HEK293T (cell line): Measurements from ENCODE around the gene DES.

Experiments
- CTCF ChIA-PET: fragments of 350-600 bp; formaldehyde crosslinking; extraction: SDS; loops from one replicate; lab custom pipeline; 2021; ENCODE audit warnings: antibody characterized with exemption, inconsistent platforms; lab: Yijun Ruan, JAX
- POLR2A ChIA-PET: fragments of 350-600 bp; formaldehyde crosslinking; extraction: SDS; loops from one replicate; lab custom pipeline; 2020; ENCODE audit warnings: antibody characterized with exemption, inconsistent platforms; lab: Yijun Ruan, JAX
- DNase-seq: peaks from one replicate; pipeline ENCODE4 v3.0.0; 2012; ENCODE audit warnings: mixed read lengths; ENCODE audit errors: extremely low spot score
- ARNT ChIP-seq: fragments of 450-650 bp; IDR thresholded peaks from 2 replicates; pipeline ENCODE4 v1.6.1; 2017; ENCODE audit warnings: mild to moderate bottlenecking
- BHLHE40 ChIP-seq: fragments of 450-650 bp; IDR thresholded peaks from 2 replicates; pipeline ENCODE4 v1.6.1; 2016; ENCODE audit warnings: mild to moderate bottlenecking, moderate library complexity, borderline replicate concordance
- CTBP1 ChIP-seq: fragments of 450-650 bp; IDR thresholded peaks from 2 replicates; pipeline ENCODE4 v1.6.1; 2016; ENCODE audit warnings: borderline replicate concordance
- ELF4 ChIP-seq: fragments of 450-650 bp; IDR thresholded peaks from 2 replicates; pipeline ENCODE4 v1.6.1; 2017; ENCODE audit warnings: antibody characterized with exemption
- FOXA1 ChIP-seq: fragments of 450-650 bp; IDR thresholded peaks from 2 replicates; pipeline ENCODE4 v1.6.1; 2016; ENCODE audit warnings: mild to moderate bottlenecking
- FOXK2 ChIP-seq: fragments of 450-650 bp; IDR thresholded peaks from 2 replicates; pipeline ENCODE4 v1.6.1; 2016; ENCODE audit warnings: mild to moderate bottlenecking
- FOXM1 ChIP-seq: fragments of 450-650 bp; IDR thresholded peaks from 2 replicates; pipeline ENCODE4 v1.6.1; 2017; ENCODE audit warnings: mild to moderate bottlenecking, borderline replicate concordance
- HDGF ChIP-seq: fragments of 450-650 bp; IDR thresholded peaks from 2 replicates; pipeline ENCODE4 v1.6.1; 2017; ENCODE audit warnings: antibody characterized with exemption, borderline replicate concordance
- L3MBTL2 ChIP-seq: fragments of 450-650 bp; conservative IDR thresholded peaks from 2 replicates; pipeline ENCODE4 v1.6.1; 2016; ENCODE audit warnings: mild to moderate bottlenecking
- LEF1 ChIP-seq: fragments of 450-650 bp; IDR thresholded peaks from 2 replicates; pipeline ENCODE4 v1.6.1; 2017; ENCODE audit warnings: mild to moderate bottlenecking, borderline replicate concordance
- NFRKB ChIP-seq: fragments of 450-650 bp; IDR thresholded peaks from 2 replicates; pipeline ENCODE4 v1.6.1; 2016; ENCODE audit warnings: mild to moderate bottlenecking, moderate library complexity
- SP1 ChIP-seq: fragments of 450-650 bp; IDR thresholded peaks from 2 replicates; pipeline ENCODE4 v1.6.1; 2017
- SUZ12 ChIP-seq: fragments of 450-650 bp; IDR thresholded peaks from 2 replicates; pipeline ENCODE4 v1.6.1; 2016; ENCODE audit warnings: mild to moderate bottlenecking
- TARDBP ChIP-seq: fragments of 450-650 bp; IDR thresholded peaks from 2 replicates; pipeline ENCODE4 v1.6.1; 2016
- ZNF384 ChIP-seq: fragments of 450-650 bp; IDR thresholded peaks from 2 replicates; pipeline ENCODE4 v1.6.1; 2016
- TF ChIP-seq, protein P1 (sequence below): fragments of 450-650 bp; IDR thresholded peaks from 2 replicates; pipeline ENCODE4 v1.6.1; 2016

Gene DES

DNA sequence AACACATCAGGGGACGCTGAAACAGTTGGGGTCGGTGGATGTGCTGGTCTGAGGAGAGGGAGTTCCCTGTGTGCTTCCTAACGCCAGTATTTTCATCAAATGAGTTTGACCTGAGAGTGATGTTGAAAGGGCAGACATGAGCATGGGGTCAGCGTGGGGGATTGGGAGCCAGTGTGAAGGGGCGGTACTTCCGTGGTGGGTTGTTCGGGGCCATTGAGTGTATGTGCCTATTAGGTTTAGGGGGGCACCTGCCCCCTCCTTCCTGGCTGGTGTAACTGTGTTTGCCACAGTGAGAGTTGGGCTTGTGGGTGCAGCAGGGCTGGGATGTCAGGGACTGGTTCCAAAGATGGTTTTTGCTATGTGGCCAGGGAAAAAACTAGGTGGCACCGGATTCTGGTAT is 40.8 kb downstream of the DES start:
- TF ChIP-seq L3MBTL2 (no peak), BHLHE40 (no peak), FOXK2 (no peak), HDGF (no peak), LEF1 (no peak), TARDBP (no peak), SP1 (no peak), NFRKB (no peak), CTBP1 (no peak), FOXM1 (no peak), ELF4 (no peak), SUZ12 (no peak), ARNT (no peak), ZNF384 (no peak)
- TF ChIP-seq, protein P1, sequence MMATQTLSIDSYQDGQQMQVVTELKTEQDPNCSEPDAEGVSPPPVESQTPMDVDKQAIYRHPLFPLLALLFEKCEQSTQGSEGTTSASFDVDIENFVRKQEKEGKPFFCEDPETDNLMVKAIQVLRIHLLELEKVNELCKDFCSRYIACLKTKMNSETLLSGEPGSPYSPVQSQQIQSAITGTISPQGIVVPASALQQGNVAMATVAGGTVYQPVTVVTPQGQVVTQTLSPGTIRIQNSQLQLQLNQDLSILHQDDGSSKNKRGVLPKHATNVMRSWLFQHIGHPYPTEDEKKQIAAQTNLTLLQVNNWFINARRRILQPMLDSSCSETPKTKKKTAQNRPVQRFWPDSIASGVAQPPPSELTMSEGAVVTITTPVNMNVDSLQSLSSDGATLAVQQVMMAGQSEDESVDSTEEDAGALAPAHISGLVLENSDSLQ: no peak
- DNase-seq: no peak
- ChIA-PET POLR2A (no interaction called here), CTCF (interaction anchor here (0.7 to 1.5 kb wide), 10 partner anchors 10 to 71 kb away, joined by 3 to 13 read pairs (median 4); no protein-coding TSS in a partner anchor)

DNA sequence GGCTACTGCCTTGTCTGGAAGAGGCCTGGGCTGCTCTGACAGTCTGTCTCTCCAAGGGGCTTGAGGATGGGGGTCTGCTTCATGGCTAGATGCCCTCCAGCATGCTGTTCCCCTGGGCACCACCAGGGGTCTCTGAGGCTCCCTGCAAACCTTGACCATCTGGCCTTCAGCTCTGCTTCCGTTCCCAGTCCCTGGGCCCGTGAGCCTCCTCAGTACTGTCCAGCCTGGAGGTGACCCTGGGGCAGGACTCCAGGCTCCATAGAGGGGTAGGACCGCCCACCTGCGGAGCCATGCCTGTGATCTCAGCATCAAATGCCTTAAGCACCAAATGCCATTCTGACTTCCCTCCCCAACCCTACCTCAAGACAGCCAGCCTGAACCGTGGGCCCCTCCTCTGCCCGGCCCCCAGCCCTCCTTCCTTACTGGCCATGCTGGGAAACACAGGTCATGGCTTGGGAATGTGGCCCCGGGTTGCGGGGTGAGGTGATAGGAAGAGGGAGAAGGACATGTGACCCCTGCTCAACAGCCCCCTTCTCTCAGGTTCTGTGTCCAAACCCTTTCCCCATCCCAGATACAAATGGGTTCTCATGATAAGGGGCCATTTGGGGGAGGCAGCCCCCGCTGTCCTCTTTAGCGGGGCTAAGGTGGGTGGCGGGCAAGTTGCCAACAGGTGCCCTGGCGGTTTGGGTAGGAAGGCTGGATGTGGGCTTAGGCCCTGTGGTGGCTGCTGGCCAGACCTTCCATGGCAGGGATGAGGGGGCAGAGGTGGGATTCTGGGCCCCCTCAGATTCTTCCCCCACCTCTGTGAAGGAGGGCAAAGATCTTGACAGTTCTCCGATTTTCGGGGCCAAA is 41.5 kb downstream of the DES start:
- POLR2A ChIA-PET: no interaction called here
- no peak for TF ChIP-seq SP1
- no peak for TF ChIP-seq FOXA1
- TF ChIP-seq BHLHE40: no peak
- TF ChIP-seq TARDBP: no peak
- no peak for TF ChIP-seq FOXM1
- no peak for TF ChIP-seq SUZ12
- no peak for TF ChIP-seq ELF4
- no peak for TF ChIP-seq HDGF
- no peak for TF ChIP-seq CTBP1
- TF ChIP-seq LEF1: no peak
- TF ChIP-seq, protein P1: no peak
- TF ChIP-seq ZNF384: no peak
- TF ChIP-seq L3MBTL2: no peak
- TF ChIP-seq FOXK2: no peak
- no peak for TF ChIP-seq ARNT
- no peak for TF ChIP-seq NFRKB
- DNase-seq: peak; percentile 86
- CTCF ChIA-PET: interaction anchor here (0.6 to 1.5 kb wide), 12 partner anchors 10 to 70 kb away, joined by 3 to 13 read pairs (median 4); no protein-coding TSS in a partner anchor

DNA sequence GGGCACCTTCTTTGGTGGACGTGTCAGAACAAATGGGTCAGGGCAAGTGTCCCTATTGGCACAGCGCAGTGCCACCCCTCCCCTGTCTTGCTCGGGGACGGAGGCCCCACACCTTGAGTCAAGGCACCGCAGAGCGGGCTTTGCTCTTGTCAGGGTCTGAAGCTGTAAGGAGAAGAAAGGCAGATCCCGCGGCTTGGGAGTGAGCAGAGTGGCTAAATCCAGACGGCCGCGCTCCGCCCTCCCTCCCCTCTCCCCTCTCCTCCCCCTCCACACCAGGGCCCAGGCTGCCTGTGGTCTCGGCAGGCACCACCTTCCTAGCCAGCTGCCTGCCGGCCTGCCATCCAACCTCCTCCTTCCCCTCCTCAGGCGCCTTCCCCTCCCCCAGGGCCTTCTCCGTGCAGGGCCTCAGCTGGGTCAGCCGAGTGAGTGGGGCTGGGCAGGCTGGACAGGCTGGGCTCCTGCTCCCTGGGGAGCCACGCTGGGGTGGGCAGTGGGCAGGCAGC is 42.3 kb downstream of the DES start:
- DNase-seq: no peak
- ChIA-PET POLR2A (no interaction called here), CTCF (interaction anchor here (0.8 to 1.6 kb wide), 4 partner anchors 34 to 60 kb away, joined by 3 to 4 read pairs (median 4); a partner anchor contains a TSS)
- TF ChIP-seq, protein P1: no peak
- TF ChIP-seq L3MBTL2 (no peak), ARNT (no peak), SP1 (no peak), SUZ12 (no peak), FOXA1 (no peak)

DNA sequence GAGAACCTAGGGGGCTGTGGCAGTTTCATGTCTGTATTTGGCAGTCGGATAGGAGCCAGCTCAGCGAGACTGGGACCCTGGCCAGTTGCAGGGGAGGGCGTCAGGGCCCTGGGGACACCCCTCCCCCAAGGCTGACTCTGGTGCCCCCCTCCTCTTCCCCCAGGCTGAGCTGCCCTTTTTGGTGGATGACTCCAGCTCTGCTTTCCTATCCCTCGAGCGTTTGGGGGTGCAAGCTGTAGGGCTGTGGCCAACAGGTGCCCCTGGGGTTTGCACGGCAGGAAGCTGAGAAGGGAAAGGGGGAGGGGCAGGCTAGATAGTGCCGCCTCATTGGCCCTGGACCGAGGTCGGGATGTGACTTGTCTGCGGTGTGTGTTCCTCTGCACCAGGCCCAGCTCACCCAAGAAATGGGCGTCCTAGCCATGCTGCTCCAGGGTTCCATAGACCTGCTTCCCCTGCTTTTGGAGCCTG is 42.9 kb downstream of the DES start:
- ChIA-PET POLR2A (no interaction called here), CTCF (interaction anchor here (0.8 to 1.6 kb wide), 3 partner anchors 34 to 49 kb away, joined by 3 to 4 read pairs (median 4); a partner anchor contains a TSS)
- DNase-seq: no peak
- TF ChIP-seq NFRKB: no peak
- TF ChIP-seq TARDBP: no peak
- no peak for TF ChIP-seq ELF4
- no peak for TF ChIP-seq CTBP1
- TF ChIP-seq L3MBTL2: no peak
- no peak for TF ChIP-seq ARNT
- no peak for TF ChIP-seq BHLHE40
- no peak for TF ChIP-seq SP1
- TF ChIP-seq FOXM1: no peak

DNA sequence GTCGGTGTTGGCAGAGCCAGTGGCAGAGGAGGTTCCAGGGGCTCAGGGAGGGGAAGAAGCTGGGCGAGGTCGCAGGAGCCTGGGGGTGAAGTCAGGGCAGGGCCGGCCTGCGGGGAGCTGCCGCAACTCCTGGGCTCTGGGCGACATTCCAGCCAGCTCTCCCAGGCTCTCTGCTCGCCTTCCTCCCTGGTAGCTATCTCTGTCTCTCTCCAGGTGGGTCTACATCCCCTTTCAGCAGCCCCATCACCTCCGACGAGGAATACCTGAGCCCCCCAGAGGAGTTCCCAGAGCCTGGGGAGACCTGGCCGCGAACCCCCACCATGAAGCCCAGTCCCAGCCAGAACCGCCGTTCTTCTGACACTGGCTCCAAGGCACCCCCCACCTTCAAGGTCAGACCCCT is 43.5 kb downstream of the DES start:
- ChIA-PET POLR2A (no interaction called here), CTCF (interaction anchor here (0.7 to 1.6 kb wide), 3 partner anchors 34 to 48 kb away, joined by 3 to 4 read pairs (median 4); partner anchors contain the start of gene GMPPA)
- TF ChIP-seq ARNT (no peak), NFRKB (no peak), FOXK2 (no peak), CTBP1 (no peak), FOXA1 (no peak), LEF1 (no peak), TARDBP (no peak), SUZ12 (no peak), ZNF384 (no peak), HDGF (no peak), FOXM1 (no peak)
- TF ChIP-seq, protein P1: no peak
- no peak for DNase-seq
